ENCODE data around the gene CP.
"Not testable (repeated sequence)": the region's sequence is repeated elsewhere in the genome, so short reads cannot be mapped to it uniquely, and the experiment has no call there.

The CP gene

DNA sequence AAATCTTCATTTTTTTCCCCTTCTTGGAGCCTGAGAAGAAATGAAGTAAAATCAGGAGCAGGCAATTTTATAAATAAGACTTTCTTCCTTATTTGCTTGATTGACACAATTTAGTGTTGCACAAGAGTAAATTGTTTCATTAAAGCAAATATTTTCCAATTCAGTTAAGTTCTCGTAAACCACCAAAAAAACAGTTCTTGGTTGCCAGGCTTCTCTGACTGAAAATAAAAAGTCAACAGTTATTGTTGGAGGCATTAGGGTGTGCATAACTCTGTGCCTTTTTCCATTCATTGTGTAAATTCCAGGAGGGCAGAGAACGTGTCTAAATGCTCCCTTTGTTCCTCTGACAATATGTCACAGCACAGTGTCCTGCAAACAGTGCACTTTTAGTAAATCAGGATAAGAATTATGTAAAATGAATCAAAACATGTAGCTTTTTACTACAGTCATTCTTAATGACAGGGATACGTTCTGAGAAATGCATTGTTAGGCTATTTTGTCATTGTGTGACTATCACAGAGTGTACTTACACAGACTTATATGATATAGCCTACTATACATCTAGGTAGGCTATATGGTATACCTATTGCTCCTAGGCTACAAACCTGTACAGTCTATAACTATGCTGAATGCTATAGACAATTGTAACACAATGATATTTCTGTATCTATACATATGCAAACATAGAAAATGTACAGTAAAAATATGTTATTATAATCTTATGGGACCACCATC is at the start of gene CP:
Gene CP, minus strand, starts transcription at position 47 of the 735 bp plus-strand sequence. Its CDS starts 37 bp downstream, at position 10.
- no peak for DNase-seq (ENCODE audit: extremely low read depth in 1 of 2, low read depth in 1 of 2)

DNA sequence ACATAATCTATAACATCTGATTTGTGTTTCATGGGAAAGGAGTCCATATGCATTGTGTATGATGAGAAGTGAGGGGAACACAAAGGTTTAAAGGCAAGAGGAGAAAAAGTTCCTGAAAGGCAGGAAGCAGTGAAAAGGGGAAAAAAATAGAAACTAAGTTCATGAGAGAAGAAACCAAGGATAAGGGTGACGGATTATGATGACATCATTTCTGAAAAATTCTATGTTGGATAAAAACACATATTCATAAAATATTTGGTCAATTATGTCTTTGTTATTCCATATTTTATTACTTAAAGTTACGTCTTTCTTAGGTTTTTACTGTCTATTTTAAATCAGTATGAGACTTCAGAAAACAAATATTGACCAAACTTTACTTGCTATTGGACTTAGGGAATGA is 48.6 kb upstream of the CP start:
- no peak for DNase-seq (ENCODE audit: extremely low read depth in 1 of 2, low read depth in 1 of 2)

DNA sequence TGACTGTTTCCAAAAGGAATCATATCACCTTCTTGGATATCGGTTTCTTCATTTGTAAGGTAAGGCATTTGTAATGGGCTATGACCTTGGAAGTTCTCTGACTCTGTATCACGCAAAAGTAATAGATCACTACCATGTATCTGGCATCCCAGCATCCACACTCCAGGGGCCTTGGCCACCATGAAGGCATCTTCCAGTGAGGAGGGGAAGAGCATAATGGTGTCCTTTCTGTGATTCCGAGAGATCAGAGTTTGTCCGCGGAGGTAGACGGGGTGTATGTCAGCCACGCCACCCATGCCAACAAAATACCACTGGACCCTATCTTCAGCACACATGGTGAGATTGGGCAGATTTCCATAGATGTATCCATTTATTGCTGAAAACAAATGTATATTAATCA is 48.1 kb upstream of the CP start:
- DNase-seq (ENCODE audit: extremely low read depth in 1 of 2, low read depth in 1 of 2): no peak

DNA sequence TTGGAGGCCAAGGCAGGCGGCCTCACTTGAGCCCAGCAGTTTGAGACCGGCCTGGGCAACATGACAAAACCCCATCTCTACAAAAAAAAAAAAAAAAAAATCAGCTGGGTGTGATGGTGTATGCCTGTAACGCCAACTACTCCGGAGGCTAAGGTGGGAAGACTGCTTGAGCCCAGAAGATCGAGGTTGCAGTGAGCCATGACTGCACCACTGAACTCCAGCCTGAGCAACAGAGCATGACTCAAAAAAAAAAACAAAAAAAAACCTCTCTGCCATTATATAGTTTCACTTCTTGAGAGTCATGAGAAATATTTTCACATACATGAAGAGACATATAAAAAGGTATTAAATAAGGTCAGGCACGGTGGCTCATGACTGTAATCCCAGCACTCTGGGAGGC is 45.9 kb upstream of the CP start:
- DNase-seq (ENCODE audit: extremely low read depth in 1 of 2, low read depth in 1 of 2): no peak

DNA sequence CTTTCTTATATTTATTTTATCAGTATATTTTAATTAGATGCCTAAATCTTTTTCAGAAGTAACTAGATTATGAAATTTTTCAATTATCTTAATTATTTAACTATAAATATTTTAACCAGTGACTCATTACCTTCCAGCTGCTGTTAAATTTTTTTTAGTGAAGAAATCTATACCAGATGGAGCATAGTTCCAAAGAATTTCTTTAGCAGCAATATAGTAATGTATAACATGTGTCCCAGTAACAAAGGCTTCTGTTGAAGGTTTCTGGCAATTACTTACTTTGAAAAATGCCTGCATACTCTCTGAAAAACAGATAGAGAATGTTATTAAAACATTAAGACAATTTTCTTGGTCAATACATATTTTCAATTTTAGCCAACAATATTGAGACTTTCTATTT is 45.1 kb upstream of the CP start:
- DNase-seq (ENCODE audit: extremely low read depth in 1 of 2, low read depth in 1 of 2): no peak

DNA sequence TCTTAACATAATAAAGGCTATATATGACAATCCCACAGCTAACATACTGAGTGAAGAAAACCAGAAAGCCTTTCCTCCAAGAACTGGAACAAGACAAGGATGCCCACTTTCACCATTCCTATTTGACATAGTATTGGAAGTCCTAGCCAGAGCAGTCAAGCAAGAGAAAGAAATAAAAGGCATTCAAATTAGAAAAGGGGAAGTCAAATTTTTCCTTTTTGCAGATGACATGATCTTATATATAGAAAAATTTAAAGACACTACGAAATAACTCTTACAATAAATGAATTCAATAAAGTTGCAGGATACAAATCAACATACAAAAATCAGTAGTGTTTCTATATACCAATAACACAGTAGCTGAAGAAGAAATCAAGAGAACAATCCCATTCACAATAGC is 42.2 kb upstream of the CP start:
- no peak for DNase-seq (ENCODE audit: extremely low read depth in 1 of 2, low read depth in 1 of 2)

DNA sequence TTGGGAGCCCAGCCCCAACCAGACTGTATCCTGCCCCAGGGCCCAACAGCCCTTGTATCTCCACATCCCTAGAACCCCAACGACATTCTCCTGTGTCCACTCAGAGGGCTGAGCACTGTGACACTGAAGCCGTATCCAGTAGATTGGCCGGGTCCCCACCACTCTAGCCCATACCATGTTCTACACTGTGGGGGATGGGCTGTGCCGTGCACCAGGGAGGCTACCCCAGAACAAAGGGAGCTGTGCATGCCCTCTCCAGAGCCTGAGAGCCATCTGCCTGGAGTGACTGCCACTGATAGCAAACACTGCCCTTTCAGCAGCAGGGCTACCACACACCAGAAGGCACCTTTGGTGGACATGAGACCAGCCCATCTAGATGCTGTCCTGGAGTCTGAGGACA is 37.1 kb upstream of the CP start:
- no peak for DNase-seq (ENCODE audit: extremely low read depth in 1 of 2, low read depth in 1 of 2)

DNA sequence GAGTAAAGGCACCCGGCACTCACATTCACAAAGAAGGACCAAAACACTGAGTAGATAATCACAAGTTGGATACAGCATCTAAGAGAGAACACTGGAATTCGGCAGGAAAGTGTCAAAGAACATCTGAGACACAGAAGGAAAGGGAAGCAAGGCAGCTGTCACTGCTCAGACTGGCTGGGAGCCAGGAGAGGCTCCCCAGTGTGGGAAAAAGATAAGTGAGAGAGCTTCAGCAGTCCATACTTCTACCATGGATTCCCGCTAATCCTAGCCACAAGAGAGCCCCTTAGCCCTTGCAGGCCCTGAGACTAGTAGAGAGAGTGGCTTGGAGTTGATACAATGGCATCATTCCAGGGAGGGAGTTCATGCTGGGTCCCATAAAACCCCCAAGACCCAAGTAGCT is 36.7 kb upstream of the CP start:
- no peak for DNase-seq (ENCODE audit: extremely low read depth in 1 of 2, low read depth in 1 of 2)

DNA sequence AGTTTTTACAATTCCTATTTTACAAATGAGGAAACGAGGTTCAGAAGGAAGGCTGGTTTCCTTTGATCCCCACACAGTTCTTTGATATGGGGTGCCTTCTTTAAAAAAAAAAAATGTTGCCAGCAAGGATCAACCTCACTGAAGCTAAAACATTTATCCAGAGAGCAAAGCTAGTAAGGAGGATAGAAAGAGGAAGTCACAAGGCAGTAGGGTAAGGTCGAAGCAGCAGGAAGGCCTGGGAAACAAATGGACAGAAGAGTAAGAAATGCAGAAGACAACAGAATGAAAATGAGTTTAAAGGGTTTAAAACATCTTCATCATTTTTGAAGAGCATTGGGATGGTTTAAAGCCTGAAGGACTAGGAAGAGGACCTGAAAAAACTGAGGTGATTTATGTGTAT is 30.6 kb upstream of the CP start:
- DNase-seq (ENCODE audit: extremely low read depth in 1 of 2, low read depth in 1 of 2): no peak

DNA sequence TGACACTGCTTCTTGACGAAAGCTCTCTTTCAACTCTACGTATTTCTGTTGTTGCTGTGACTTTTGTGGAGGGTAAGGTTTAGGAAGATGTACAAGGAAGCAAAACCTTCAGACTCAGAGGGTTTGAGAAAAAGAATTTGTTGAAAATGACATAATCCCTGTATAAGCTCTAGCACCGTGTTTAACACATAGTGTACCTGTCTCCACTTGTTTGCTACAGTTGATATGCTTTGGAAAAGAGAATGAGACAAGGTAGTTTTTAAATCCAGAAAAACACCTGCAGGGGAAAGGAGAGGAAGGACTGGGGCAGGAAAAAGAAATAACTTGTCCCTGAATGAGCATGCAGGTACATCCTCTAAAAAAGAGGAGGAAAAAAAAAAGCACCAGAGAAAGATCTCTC is 29.6 kb upstream of the CP start:
- DNase-seq (ENCODE audit: extremely low read depth in 1 of 2, low read depth in 1 of 2): no peak

DNA sequence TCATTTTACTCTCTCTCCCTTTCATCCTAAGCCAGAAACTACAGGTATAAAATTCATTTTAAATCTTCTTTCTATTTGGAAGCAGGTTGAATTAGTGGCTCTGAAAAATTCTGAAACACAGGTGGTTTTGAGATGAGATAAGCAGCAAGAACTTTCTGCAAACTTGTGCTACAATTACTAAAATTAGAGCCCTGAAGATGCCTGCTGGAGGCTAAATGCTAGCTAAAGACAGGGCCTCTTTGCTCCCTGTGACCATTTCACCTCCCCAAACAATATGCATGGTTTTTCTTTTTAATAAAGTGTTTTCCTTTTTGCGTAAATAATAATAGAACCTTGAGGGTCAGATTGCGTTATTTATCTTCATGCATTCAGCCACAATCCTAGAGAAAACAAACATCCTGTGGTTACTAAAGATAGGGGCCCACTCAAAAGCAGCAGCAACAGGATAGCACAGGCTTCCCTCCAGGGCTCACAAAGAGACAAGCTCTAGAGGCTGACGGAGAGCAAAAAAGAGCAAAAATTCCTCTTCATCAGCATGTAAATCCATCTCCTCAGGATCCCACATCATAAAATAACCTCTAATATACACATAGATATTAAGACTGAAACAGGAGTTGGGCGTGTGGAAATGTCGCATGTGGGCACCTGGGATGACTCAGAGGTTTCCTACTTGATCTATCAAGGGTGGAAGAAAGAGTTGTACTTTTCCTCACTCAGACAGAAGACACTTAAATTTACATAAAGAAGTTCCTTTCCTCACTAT is 26.5 kb upstream of the CP start:
- DNase-seq (ENCODE audit: extremely low read depth in 1 of 2, low read depth in 1 of 2): peak; percentile 13 to 28

DNA sequence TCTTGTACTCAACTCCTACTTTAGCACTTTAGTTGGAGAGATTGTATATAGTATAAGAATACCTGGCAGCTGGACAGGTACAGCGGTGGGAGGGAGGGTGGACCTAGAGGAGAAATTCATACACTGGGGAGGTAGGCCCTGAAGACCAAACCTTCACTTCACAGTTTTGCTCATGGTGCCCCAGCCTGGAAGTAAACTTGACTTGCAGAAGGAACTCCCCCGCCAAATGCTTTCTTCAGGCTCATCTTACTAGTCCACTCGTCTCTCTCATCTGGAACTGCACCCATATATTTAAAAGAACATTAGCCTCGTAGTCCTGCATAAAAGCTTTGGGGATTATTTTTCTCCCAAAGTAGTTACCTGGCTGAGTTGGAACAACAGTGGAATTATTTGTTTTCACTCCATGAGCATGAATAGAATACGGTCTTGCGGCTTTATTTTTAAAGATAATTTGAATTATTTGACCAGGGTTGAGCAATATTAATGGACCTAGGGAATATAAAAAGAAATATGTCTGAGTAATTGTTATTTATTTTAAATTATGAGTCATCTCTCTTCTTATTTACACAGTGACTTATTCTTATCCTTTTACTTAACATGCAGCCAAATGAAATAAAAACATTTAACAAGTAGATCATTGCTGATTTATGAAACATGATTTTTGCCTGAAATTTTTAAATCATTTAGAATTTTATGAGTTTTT is 25.5 kb upstream of the CP start:
- DNase-seq (ENCODE audit: extremely low read depth in 1 of 2, low read depth in 1 of 2): no peak

DNA sequence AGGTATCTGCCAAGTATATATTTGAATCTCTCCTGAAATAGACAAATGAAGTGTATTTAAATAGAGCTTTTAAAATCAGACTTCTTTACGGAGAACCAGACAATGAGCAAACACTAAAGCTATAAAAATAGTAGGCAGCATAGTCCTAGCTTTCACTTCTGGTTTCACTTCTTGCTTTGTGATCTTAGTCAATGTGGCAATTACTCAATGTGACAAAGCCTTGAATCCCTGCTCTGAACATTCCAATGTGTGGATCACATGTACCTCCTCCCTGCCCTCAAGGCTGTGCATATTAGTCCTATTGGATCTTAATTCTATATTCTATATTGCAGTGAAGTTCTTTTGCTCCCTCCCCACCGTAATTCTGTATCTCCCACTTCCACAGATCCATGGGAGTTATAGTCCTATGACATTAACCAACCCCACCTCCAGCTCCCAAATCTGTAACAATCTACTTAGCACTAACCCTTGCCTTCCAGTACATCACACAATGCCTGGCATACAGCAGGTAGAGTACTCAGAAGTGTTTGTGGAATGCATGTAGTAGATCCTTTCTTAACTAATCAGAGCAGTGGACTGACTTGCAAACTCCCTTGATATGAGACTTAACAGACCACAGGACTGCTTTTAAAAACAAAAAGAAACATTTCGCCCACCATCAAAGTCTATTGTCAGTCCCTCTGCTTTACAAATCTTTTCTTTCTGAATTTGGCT is 24.3 kb upstream of the CP start:
- DNase-seq (ENCODE audit: extremely low read depth in 1 of 2, low read depth in 1 of 2): no peak

DNA sequence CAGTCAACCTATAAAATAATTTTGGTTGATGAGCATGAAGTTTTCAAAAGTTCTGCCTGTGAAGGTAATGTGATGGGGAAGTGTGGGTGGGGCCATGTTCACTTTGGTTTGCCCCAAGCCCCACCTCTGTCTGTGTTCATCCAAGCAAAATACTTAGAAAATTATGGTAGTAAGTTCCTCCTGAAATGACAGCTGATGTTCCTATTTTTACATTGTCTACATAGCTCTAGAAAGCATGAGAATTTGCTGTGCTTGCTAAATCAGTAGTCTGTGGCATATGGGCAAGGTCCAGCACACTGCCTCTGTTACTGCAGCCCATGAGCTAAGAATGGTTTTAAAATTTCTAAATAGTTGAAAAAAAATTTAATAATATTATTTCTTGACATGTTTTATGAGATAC is 21.9 kb upstream of the CP start:
- no peak for DNase-seq (ENCODE audit: extremely low read depth in 1 of 2, low read depth in 1 of 2)

DNA sequence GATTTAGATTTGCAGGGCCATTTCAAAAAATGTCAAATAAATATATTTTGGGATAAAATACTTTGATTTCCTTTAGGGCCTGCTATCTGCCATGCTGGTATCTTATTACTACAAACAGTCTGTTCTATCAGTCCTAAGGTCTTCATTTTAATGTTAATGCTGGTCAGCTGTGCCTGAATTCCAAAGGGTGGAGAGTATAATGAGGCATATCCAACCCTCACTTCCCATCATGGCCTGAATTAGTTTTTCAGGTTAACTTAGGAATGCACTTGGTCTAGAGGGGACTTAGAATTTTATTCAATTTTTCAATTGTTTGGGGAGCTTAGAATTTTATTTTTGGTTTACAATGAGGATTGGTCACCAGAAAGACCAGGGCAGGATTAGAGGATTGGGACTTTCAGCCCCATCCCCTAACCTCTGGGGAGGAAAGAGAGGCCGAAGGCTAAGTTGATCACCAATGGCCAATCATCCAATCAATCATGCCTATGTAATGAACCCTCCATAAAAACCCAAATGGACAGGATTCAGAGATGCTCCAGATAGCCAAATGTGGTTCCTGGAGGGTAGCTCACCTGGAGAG is 17.8 kb upstream of the CP start:
- DNase-seq (ENCODE audit: extremely low read depth in 1 of 2, low read depth in 1 of 2): no peak

DNA sequence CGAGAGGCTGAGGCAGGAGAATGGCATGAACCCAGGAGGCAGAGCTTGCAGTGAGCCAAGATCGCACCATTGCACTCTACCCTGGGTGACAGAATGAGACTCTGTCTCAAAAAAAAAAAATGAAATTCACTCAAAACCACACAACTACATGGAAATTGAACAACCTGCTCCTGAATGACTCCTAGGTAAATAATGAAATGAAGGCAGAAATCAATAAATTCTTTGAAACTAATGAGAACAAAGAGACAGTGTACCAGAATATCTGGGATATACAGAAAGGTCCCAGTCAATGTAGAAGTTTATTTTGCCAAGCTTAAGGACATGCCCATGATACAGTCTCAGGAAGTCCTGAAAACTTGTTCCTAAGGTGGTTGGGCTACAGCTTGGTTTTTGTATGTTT is 16.6 kb upstream of the CP start:
- not testable (repeated sequence) for DNase-seq (ENCODE audit: extremely low read depth in 1 of 2, low read depth in 1 of 2)

DNA sequence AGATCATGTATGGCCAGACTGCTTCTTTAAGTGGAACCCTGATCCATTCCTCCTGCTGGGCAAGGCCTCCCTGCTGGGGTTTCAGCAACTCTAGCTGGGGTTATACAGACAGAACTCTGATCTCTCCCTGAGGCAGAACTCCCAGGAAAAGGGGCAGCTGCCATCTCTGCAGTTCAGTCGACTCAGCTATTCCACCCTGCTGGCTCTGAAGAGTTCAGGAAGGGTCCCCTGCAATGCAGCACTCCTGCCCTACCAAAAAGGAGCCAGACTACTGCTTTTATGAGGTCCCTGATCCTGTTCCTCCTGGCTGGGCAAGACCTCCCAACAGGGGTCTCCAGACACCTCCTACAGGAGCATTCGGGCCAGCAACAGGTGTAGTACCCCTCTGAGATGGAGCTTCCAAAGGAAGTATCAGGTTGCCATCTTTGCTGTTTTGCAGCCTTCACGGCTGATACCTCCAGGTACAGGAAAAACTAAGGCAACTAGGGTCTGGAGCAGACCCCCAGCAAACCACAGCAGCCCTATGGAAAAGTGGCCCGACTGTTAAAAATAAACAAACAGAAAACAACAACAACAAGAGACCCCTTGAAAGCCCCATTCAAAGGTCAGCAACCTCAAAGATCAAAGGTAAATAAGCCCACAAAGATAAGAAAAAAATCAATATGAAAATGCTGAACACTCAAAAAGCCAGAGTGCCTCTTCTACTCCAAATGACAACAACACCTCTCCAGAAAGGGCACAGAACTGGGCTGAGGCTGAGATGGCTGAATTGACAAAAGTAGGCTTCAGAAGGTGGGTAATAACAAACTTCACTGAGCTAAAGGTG is 14.2 kb upstream of the CP start:
- DNase-seq (ENCODE audit: extremely low read depth in 1 of 2, low read depth in 1 of 2): no peak

DNA sequence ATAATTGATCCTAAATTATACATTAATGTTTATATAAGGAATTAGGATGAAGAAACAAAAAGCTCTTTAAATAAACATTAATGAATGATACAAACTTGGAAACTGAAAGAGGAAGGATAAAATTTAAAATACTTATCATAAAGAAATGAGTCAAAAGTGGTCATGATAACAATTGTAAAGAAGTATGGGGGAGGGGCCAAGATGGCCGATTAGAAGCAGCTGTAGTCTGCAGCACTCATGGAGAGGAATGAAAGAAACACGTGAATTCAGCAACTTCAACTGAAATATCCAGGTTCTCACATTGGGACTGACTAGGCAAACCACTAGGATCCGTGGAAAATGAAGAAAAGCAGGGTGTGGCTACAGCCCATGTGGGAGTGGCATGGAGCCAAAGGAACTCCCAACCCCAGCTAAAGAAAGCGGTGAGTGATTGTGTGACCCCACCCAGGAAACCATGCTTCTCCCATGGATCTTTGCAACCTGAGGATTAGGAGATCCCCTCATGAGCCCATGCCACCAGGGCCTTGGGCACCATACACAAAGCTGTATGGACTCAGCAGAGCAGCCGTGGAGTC is 13.1 kb upstream of the CP start:
- no peak for DNase-seq (ENCODE audit: extremely low read depth in 1 of 2, low read depth in 1 of 2)

DNA sequence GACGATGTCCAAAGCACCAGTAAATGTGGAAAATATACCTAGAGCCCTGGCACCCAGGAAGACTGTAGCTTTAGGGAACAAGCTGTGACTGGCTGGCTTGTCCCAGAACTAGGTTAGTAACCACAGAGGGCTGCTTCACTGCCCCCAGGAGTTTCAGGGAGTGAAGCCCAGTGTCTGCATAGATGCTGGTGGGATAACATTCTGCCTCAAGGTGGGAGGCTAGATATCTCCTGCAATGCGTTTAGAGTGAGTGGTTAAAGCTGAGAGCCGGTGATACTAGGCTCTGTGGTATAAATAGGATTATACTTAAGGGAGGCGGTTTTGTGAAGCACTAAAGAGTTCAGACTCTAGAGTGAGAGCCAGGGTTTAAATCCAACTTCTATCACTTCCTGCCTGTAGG is 11.7 kb upstream of the CP start:
- DNase-seq (ENCODE audit: extremely low read depth in 1 of 2, low read depth in 1 of 2): no peak

DNA sequence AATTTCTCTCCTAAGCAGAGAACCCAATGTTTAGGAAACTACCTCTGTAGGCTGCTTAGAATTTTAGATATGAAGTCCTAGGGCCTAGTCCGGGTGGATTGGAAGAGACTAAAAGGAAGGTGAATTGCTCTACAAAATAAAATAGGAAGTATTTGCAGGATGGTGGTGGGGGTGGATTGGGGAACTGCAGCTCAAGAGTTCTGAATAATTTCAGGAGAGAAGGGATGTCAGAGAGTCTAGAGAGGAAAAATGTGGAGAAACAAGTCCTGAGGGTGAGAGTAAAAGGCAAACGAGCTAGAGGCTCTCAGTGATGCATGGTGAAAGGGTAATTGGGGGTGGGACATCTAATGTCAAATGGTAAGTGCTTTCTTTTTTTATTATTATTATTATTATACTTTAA is 10.2 kb upstream of the CP start:
- DNase-seq (ENCODE audit: extremely low read depth in 1 of 2, low read depth in 1 of 2): no peak

Measured in stimulated activated CD8-positive, alpha-beta memory T cell treated with anti-CD3 and anti-CD28 coated beads, Interleukin-7, amount 100 ng/mL, for 48 hours (primary cell).